Ascending aorta (tissue), 2 donors: ENCODE results near the gene C5orf47. TPM values are rescaled to one million over a fixed set of nuclear protein-coding genes. Genes with fewer than 3 reads are reported as not detected.

Experiments
- DNase-seq, 2 donors: peaks; one replicate each; pipeline ENCODE4 v3.0.0-alpha.2; 2019; ENCODE audit warnings: low spot score in 2 of 2
- H3K27ac ChIP-seq, 2 donors: fragments of 200-600 bp; sonication (generic); one replicate each; pipeline ENCODE4 v1.5.1; 2016 to 2017; ENCODE audit warnings: mild to moderate bottlenecking in 1 of 2
- H3K27me3 ChIP-seq: fragments of 200-600 bp; sonication (generic); one replicate; pipeline ENCODE4 v1.5.1; 2017
- H3K36me3 ChIP-seq, 2 donors: fragments of 200-600 bp; sonication (generic); one replicate each; pipeline ENCODE4 v1.5.1; 2016
- H3K4me1 ChIP-seq, 2 donors: fragments of 200-600 bp; sonication (generic); one replicate each; pipeline ENCODE4 v1.5.1; 2016 to 2017; ENCODE audit warnings: mild to moderate bottlenecking in 1 of 2
- H3K4me3 ChIP-seq, 2 donors: fragments of 200-600 bp; sonication (generic); one replicate each; pipeline ENCODE4 v1.5.1; 2016 to 2017; ENCODE audit warnings: mild to moderate bottlenecking in 1 of 2
- H3K9me3 ChIP-seq, 2 donors: fragments of 200-600 bp; sonication (generic); one replicate each; pipeline ENCODE4 v1.5.1; 2016
- CTCF ChIP-seq, 3 experiments: fragments of 200-600 bp in 2 of 3; fragments of 450-650 bp in 1 of 3; sonication (generic) in 2 of 3; IDR thresholded peaks; one replicate each; pipeline ENCODE4 v1.5.1; 2016 to 2019; ENCODE audit warnings: antibody characterized with exemption in 3 of 3, mild to moderate bottlenecking in 1 of 3, moderate library complexity in 1 of 3
- intact Hi-C: fragments of 100-400 bp; cut with DNase I; formaldehyde crosslinking; loops from one replicate; pipeline ENCODE4 v1.15.1; 2023
- total RNA-seq: library from RNA; depleted of rRNA; stranded (reverse); fragments of >200 nt; gene quantifications from one replicate; pipeline ENCODE4 v1.1.0, GENCODE V29; 2016

Gene C5orf47
- total RNA-seq, 1 donor from 2014 or later: not detected

GRCh38 chr5:173981185-173981761, 7.7 kb upstream of the C5orf47 start:
- no peaks in the 10 kb centered on the region for H3K36me3 ChIP-seq
- H3K4me1 ChIP-seq: no peaks in the 10 kb centered on the region
- H3K27ac ChIP-seq: no peak overlapping the region
- H3K27me3 ChIP-seq: no peaks in the 10 kb centered on the region
- TF ChIP-seq CTCF (IDR thresholded peaks at IDR 0.05): no peak
- intact Hi-C loops: no loop called here
- no peak for DNase-seq
- H3K4me3 ChIP-seq: no peak overlapping the region
- H3K9me3 ChIP-seq: no peaks in the 10 kb centered on the region

GRCh38 chr5:173984218-173984617, 4.8 kb upstream of the C5orf47 start:
- intact Hi-C loops: no loop called here
- no peak for DNase-seq
- no peaks in the 10 kb centered on the region for H3K36me3 ChIP-seq
- H3K4me3 ChIP-seq: no peak overlapping the region
- TF ChIP-seq CTCF (IDR thresholded peaks at IDR 0.05): peak in 1 of 3 experiments; percentile 10
- H3K9me3 ChIP-seq: no peaks in the 10 kb centered on the region
- no peaks in the 10 kb centered on the region for H3K4me1 ChIP-seq
- H3K27me3 ChIP-seq: no peaks in the 10 kb centered on the region
- no peak overlapping the region for H3K27ac ChIP-seq

GRCh38 chr5:173989432-173990082, 587 bp downstream of the C5orf47 start:
- H3K27ac ChIP-seq: no peak overlapping the region
- H3K27me3 ChIP-seq: no peaks in the 10 kb centered on the region
- TF ChIP-seq CTCF (IDR thresholded peaks at IDR 0.05): no peak
- H3K9me3 ChIP-seq: peaks cover 0 to 4% of the 10 kb centered on the region in 2 donors
- intact Hi-C loops: no loop called here
- no peak for DNase-seq
- no peaks in the 10 kb centered on the region for H3K36me3 ChIP-seq
- no peaks in the 10 kb centered on the region for H3K4me1 ChIP-seq
- no peak overlapping the region for H3K4me3 ChIP-seq

- Histone ChIP-seq H3K4me1 (no peaks in the 10 kb centered on the region), H3K4me3 (no peak overlapping the region), H3K27me3 (no peaks in the 10 kb centered on the region), H3K27ac (no peak overlapping the region), H3K9me3 (no peaks in the 10 kb centered on the region), H3K36me3 (no peaks in the 10 kb centered on the region)
- TF ChIP-seq CTCF (IDR thresholded peaks at IDR 0.05): no peak
- DNase-seq: no peak
- intact Hi-C loops: no loop called here
These were observed 8.4 kb downstream of the C5orf47 start for GRCh38 chr5:173997331-173997730.

- H3K9me3 ChIP-seq: no peaks in the 10 kb centered on the region
- intact Hi-C loops: no loop called here
- H3K36me3 ChIP-seq: no peaks in the 10 kb centered on the region
- no peak overlapping the region for H3K4me3 ChIP-seq
- no peak for TF ChIP-seq CTCF (IDR thresholded peaks at IDR 0.05)
- no peaks in the 10 kb centered on the region for H3K4me1 ChIP-seq
- no peak for DNase-seq
- no peak overlapping the region for H3K27ac ChIP-seq
- H3K27me3 ChIP-seq: no peaks in the 10 kb centered on the region
These were observed 9.6 kb downstream of the C5orf47 start for GRCh38 chr5:173998531-173998930.
